SHP77 (cell line): Measurements from ENCODE around the gene SAMSN1.
"Not testable (repeated sequence)": the region's sequence is repeated elsewhere in the genome, so short reads cannot be mapped to it uniquely, and the experiment has no call there.

Experiments
- DNase-seq, 2 experiments: peaks; one replicate each; lab custom pipeline; 2025; lab: John Stamatoyannopoulos, UW

SAMSN1 gene

GRCh38 chr21:14528815-14529214 is 17.3 kb downstream of the SAMSN1 start:
- no peak for DNase-seq

- no peak for DNase-seq
Measured at GRCh38 chr21:14527696-14528652, 18.1 kb downstream of the SAMSN1 start.

GRCh38 chr21:14526836-14527695 is 19.0 kb downstream of the SAMSN1 start:
- DNase-seq: no peak

GRCh38 chr21:14526199-14526598 is 19.9 kb downstream of the SAMSN1 start:
- no peak for DNase-seq

GRCh38 chr21:14523234-14523633 is 22.9 kb downstream of the SAMSN1 start:
- DNase-seq: no peak

- no peak for DNase-seq
Measured at GRCh38 chr21:14522736-14523135, 23.4 kb downstream of the SAMSN1 start.

GRCh38 chr21:14520535-14520934 is 25.6 kb downstream of the SAMSN1 start:
- no peak for DNase-seq

GRCh38 chr21:14519000-14519399 is 27.1 kb downstream of the SAMSN1 start:
- DNase-seq: no peak

GRCh38 chr21:14513804-14514203 is 32.3 kb downstream of the SAMSN1 start:
- no peak for DNase-seq

- DNase-seq: not testable (repeated sequence)
Measured at GRCh38 chr21:14506859-14507457, 39.2 kb downstream of the SAMSN1 start.

GRCh38 chr21:14500873-14501272 is 45.2 kb downstream of the SAMSN1 start:
- no peak for DNase-seq

GRCh38 chr21:14499316-14499715 is 46.8 kb downstream of the SAMSN1 start:
- no peak for DNase-seq

GRCh38 chr21:14497825-14498224 is 48.3 kb downstream of the SAMSN1 start:
- DNase-seq: no peak

GRCh38 chr21:14495075-14495474 is 51.0 kb downstream of the SAMSN1 start:
- DNase-seq: no peak

GRCh38 chr21:14494181-14494580 is 51.9 kb downstream of the SAMSN1 start:
- DNase-seq: not testable (repeated sequence)

GRCh38 chr21:14493731-14494130 is 52.4 kb downstream of the SAMSN1 start:
- no peak for DNase-seq

GRCh38 chr21:14492931-14493330 is 53.2 kb downstream of the SAMSN1 start:
- no peak for DNase-seq

- DNase-seq: no peak
Measured at GRCh38 chr21:14491269-14491681, 54.8 kb downstream of the SAMSN1 start.

- no peak for DNase-seq
Measured at GRCh38 chr21:14488672-14489204, 57.4 kb downstream of the SAMSN1 start.

GRCh38 chr21:14487490-14488432 is 58.4 kb downstream of the SAMSN1 start:
- no peak for DNase-seq

GRCh38 chr21:14486869-14487268 is 59.2 kb downstream of the SAMSN1 start:
- DNase-seq: no peak
